Bladder microvascular endothelial cell (primary cell): ENCODE data around the gene FN3K. TPM values are rescaled to one million over a fixed set of nuclear protein-coding genes. Genes with fewer than 3 reads are reported as not detected.

Experiments used
- total RNA-seq: library from RNA; depleted of rRNA; stranded (reverse); fragments of >200 nt; gene quantifications from 2 replicates; pipeline ENCODE4 v1.2.3, GENCODE V29; 2014

The FN3K gene
- total RNA-seq = 3.7 and 10.8 TPM in 2 replicates

GRCh38 chr17:82734987-82735866 is at the start of gene FN3K:
Gene FN3K, plus strand, starts transcription at chr17:82735615. Its CDS starts 22 bp downstream, at chr17:82735637.

GRCh38 chr17:82698065-82698973 is 37.1 kb upstream of the FN3K start, which contains the start of gene RAB40B:
Gene RAB40B, minus strand, starts transcription at chr17:82698698. Its CDS starts 102 bp downstream, at chr17:82698596.

DNA sequence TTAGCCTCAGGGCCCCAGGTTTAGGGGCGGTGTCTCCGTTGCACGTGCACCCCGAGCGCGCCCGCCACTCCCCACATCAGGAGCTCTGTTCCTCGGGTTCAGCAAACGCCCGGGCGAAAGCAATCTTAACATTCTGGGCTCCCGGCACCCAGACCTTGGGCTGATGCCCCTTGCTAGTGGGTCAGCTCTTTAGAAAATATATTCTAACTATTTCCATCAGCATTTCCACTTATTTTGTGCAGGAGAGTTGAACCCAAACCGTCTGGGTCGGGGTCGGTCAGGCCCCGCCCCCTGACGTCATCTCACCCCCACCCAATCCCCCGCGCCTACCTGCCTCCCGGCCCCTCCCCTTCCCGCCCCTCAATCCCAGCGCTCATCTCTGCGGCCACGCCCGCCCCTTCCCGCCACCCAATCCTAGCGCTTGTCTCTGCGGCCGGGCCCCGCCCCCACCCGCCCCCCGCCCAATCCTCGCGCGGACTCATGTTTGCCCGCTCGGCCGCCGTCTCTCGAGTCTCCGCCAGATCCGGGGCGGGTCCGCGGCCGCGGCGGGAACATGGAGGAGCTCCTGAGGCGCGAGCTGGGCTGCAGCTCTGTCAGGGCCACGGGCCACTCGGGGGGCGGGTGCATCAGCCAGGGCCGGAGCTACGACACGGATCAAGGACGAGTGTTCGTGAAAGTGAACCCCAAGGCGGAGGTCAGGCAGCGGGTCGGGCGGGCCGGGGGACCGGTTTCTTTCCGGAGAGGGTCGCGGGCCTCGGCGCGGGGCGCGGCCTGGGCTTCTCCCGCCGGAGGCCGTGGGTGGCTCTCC is 19.0 kb upstream of the FN3K start, which contains the start of gene FN3KRP:
FN3KRP (plus strand) TSS at position 504 of the 808 bp plus-strand sequence; CDS start at position 554, 50 bp downstream.

GRCh38 chr17:82751571-82752370 is 16.4 kb downstream of the FN3K start, which contains the start of gene TBCD:
Gene TBCD, plus strand, starts transcription at chr17:82752065. Its CDS starts 129 bp downstream, at chr17:82752194.

Other genes starting within 250 kb of the FN3K start
- gene FOXK2, start 215.9 kb upstream of the FN3K start, total RNA-seq = 24.3 and 40.2 TPM in 2 replicates
- 37.4 and 59.9 TPM in 2 replicates for gene WDR45B, start 87.2 kb upstream of the FN3K start, total RNA-seq
- gene RAB40B, start 36.9 kb upstream of the FN3K start, total RNA-seq = 3.6 and 7.1 TPM in 2 replicates
- 18.8 and 21.7 TPM in 2 replicates for gene FN3KRP, start 18.9 kb upstream of the FN3K start, total RNA-seq
- gene TBCD, start 16.4 kb downstream of the FN3K start, total RNA-seq = 66.2 and 89.1 TPM in 2 replicates
- gene ZNF750, start 104.4 kb downstream of the FN3K start, total RNA-seq = under 0.01 and 0.06 TPM in 2 replicates